GM21447 (cell line): Measurements from ENCODE around the gene RASAL1.

Experiments used
- ATAC-seq: cut with Tn5 transposase; IDR thresholded peaks from one replicate; pipeline ENCODE4 v1.9.1; 2021; ENCODE audit not compliant: unreplicated experiment

The RASAL1 gene

DNA sequence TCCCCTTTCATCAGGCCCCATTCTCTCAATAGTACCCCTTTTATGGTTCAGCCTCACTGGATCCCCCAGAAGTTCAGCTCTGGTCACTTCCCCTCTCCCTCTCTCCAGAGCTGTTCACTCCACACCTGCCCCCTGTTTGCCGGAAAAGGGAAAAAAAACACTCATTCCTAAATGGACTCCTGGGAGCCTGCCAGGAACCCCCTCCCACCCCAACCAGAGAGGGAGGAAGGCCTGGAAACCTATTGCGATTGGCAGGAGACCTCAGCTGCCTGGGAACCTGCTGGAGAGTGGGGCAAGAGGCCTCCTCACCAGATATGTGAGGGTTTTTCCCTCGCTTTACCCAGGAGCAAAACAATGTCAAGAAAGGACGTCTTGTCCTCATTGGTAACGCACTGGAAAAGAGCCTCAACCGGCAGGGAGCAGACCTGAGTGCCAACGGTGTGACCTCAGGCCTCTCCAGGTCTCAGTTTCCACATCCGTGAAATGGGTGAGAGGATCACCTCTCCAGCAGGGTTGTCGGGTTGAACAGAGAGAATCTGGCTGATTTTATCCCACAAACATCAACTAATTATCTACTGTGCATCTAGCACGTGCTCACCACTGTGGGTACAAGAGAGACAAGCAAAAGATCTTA is 74.4 kb downstream of the RASAL1 start:
- ATAC-seq = no peak

DNA sequence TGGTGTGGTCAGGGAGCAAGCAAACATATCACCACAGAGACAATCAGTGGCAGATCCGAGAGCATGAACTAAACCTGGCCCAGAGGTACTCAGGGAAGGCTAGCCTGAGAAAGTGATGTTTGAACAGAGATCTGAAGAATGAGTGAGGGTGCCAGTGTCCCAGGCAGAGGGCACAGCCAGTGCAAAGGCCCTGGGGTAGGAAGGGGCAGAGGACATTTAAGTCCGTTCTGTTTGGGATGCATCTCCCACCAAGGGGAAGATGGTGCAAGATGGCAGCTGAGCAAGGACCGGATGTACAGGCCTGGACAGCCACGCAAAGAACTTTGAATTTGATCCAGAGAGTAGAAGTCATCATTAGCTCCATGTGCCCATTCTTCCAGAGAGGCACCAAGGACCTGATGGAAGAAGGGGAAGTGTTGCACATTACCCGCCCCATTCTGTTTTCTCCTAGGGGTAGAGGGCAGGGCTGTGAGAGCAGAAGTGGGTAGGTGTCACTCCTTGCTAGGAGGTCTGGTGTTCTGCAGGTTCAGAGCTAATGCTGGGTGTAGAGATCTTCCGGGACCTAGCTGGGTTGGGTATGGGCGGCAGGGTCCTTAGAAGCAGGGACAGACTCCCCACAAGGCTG is 75.1 kb downstream of the RASAL1 start:
- no peak for ATAC-seq

DNA sequence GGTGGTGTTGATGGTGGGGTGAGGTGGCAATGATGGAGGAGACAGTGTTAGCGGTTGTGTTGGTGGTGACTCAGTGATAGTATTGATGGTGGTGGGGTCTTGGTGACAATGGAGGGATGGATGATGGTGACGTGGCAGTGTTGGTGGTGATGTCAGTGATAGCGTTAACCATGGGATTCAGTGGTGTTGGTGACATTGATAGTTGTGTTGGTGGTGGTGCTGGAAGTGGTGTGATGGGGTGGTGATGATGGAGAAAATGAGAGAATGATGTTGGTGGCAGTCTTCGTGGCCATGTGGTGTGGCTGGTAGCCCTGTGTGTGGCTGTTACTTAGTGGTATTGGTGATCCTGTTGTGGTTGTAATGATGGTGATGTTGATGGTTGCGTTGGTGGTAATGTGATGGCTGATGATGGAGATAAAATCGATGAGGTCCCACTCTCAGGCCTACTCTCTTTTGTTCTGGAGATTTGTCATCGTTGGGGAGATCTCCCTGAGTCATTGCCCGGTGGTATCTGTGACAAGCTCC is 76.4 kb downstream of the RASAL1 start:
- ATAC-seq = no peak

DNA sequence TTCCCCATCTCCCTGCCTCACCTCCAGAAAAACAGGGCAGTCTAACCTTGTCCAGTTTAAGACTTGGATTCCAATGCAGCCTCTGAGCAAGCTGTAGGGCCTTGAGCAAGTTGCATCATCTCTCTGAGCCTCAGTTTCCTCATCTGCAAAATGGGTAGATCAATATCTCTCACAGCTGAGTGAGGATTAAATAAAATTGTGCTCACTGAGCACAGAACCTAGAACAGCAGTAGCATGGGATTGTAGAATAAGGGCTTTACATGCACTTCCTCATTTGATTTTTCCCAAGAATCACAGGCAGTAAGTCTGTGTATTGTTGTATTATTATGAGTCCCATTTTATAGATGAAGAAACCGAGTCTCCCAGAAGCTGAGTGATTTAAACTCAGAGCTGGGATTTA is 77.0 kb downstream of the RASAL1 start:
- no peak for ATAC-seq

DNA sequence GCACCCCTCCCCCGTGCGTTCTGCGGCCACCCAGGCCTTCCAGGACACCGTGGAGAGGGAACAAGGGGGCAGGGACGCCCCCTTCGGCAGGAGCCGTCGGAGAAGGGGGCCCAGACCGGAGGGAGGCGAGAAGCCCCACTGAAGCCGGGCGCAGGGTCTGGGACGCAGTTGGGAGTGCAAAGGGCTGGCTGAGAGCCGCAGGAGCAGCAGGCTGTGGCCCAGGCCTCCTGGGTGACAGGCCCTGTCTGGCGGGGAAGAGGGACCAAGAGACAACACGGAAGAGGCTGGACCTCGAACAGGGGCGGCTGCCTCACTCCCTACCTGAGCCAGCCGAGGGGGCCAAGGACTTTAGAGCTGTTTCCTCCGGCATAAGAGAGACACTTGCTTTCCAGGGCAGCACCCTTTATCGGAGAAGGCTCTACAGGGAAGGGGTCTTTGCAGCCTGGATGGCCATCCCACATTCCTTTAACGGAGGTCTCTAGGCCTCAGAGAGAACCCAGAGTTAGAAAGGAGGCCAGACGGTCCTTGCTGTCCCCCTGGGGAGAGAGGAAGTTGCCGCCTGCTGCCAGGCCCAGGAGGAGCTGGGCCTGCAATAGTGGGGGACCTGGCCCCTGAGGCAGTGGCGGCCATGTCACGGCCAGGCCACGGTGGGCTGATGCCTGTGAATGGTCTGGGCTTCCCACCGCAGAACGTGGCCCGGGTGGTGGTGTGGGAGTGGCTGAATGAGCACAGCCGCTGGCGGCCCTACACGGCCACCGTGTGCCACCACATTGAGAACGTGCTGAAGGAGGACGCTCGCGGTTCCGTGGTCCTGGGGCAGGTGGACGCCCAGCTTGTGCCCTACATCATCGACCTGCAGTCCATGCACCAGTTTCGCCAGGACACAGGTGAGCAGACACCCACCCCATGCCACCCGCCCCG is 77.7 kb downstream of the RASAL1 start:
- ATAC-seq = no peak

DNA sequence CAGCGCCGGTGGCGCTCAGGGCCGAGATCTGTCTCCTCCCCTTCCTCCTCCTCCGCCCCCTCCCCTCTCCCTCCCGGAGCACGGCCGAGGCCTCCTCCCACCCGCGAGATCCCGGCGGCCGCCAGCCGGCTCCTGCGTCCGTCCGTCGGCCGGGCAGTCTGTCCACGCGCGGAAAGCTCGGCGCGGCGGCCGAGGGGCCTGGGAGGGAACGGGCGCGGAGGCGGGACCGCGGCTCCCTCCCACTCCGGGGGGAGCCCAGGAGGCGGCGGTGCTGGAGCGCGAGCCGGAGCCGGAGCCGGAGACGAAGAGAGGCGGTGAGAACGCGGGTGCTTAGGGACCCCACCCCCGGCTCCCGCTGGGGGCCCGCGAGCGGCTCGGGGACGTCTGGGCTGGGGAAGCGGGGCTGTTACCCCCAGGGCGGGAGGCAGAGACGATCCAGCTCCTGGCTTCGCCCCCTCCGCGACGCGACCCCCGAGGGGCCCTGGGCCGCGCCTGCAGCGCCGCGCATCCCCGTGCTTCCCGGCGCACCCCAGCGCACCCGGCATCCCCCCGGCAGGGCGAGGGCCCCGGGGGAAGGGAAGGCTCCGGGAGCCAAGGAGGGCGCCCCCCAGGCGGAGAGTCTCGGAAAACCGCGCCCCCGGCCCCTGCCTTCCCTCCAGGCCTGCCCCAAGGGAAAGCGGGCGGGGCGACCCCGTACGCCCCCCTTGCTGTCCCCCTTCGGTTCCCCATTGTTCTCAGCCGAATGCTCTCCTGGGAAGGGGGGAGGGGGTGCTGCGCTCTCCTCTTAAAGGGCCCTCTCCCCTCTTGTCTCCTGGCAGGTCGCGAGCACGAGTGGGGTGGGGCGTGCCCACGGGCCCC is 78.7 kb downstream of the RASAL1 start, which contains the start of gene DTX1:
TSS of gene DTX1 (plus strand) at position 100 of the 858 bp plus-strand sequence. CDS start 1,463 bp downstream, outside the sequence.
- no peak for ATAC-seq

DNA sequence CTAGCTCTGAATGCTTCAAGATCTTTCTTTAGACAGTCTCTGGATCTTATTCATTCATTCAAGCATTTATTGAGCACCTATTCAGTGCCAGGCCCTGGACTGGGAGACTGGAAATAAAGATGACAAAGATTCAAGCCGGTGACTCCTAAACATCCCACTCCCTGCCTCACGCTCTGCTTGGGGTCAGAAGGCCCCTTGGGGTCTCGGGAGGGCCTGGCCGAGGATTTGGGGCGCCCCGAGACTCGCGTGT is 79.3 kb downstream of the RASAL1 start:
- ATAC-seq = no peak

DNA sequence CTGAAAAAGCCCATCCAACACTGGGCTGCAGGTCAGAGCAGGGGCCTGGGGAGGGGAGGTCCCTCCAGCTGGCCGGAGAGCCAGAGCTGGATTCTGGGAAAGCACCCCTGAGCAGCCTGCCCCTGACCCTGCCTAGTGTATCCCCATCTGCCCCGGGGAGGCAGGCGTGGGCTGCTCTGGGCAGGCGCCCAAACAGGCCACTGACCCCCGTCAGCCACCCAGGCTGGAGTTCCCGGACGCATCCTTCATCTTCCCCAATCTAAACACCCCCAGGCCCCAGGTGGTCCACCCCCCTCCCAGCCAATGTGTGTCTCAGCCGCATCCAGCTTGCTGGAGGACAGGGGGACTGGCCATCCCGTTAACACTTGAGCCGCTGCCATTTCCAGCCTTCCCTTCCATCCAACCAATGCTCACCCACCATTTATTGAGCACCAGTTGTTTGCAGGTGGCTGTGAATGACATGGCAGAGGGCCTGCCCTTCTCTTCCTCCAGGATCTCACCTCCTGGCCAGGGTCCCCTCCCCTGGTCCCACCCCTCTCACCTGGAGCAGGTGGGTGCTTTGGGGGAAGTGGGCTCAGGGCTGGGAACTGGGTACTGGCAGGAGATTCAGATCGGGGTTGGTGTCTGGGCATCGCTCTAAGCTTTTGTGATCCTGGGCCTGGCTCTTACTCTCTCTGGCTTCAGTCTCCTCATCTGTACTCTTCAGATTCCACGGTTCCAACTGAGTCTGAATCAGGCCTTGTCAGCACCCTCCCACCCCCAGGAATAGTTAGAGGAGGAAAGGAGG is 79.8 kb downstream of the RASAL1 start:
- ATAC-seq = no peak

DNA sequence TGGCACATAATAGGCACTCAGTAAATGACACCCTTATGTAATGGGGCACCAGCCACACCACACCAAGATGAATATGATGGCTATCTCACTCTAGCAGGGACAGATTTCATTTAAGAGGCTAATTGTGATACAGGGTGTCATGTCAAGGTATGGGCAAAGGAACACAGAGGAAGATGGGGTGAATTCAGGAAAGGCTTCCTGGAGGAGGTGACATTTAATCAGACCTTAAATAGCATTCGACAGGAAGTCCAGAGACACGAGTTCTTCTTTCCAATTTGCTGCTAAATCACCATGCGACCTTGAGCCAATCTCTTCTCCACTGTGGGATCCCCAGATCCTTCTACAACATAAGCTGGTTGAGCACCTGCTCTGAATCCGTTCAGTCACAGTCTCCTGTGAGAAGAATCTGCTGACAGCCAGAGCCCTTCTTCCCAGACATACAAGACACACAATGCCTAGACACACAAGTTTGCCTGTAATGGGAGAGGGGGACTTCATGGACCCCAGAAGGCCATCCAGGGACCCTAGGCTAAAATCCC is 80.5 kb downstream of the RASAL1 start:
- no peak for ATAC-seq

DNA sequence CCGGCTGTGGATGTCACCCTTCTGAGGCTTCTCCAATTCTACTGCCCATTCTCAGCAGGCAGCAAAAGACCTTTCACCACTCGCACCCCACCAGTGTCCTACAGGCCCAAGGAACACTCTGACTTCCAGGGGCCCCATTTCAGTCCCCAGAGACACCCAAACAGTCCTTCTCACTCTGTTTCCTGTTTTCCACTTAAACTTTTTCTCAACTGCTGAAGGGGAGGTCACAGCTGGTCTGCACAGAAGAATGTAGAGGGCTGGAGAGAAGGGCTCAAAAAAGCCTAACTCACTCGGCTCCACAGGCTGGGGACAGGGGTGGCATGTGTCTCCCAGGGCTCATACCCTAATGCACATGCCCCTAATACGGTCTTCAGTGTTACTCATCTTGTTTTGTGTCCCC is 83.2 kb downstream of the RASAL1 start:
- ATAC-seq = no peak

DNA sequence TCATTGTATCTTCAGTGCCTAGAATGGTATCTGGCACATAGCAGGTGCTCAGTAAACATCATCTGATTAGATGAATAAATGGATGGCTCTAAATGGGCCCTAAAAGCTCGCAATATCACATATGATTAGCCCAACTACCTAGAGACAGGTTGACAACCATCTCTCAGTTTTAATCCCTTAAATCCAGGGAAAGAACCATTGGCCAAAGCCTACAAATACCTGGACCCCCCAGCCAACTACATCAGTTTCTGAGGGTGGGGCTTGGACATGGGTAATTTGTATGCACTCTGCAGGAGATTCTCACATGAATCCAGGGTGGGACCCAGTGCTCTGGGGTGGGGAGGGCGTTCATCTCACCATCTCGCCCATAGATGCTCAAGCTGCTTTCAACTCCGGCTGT is 83.8 kb downstream of the RASAL1 start:
- no peak for ATAC-seq

DNA sequence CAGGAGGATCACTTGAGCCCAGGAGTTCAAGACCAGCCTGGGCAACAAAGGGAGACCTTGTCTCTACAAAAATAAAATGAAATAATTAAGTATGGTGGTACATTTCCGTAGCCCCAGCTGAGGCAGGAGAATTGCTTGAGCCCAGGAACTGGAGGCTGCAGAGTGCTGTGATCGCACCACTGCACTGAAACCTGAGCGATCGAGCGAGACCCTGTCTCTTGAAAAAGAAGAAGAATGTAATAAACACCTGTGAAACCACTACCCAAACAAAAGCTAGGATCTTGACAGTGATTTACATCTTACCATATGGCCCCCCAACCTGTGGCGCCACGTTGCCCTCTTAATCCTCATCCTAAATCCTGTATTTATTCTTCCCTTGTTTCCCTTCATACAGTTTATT is 84.8 kb downstream of the RASAL1 start:
- ATAC-seq = no peak

DNA sequence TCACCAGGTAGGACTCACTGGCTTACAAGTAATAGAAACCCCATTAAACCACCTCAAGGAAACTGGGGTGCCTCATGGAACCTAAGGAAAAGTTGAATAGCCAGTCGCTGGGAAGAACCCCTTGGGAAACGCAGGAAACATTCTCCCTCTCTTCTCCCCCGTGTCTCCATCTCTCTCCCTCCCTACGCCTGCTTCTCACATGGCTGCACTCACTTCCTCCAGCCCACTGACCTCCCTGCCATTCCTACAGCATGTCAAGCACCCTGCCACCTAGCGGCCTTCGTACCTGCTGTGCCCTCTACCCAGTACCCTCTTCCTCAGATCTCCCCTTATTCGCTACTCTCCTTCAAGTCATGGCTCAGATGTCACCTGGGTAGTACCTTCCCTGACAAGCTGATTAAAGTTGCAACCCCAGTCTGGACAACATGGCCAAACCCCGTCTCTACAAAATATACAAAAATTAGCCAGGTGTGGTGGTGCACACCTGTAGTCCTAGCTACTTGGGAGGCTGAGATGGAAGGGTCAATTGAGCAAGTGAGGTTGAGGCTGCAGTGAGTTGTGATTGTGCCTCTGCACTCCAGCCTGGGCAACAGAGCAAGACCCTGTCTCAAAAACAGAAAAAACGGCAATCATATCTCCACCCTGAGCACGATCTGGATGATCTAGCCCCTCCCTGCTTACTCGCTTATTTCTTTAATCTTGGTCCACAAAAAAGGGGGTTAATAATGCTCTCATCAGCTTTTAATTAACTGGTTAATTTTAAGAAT is 85.4 kb downstream of the RASAL1 start:
- ATAC-seq = no peak
